ENCODE results near the gene BRINP3.

BRINP3 gene

GRCh38 chr1:190328361-190328760, 149.3 kb downstream of the BRINP3 start:
- Histone ChIP-seq H3K9me3 (ENCODE audit: control insufficient read depth, insufficient read depth, low read depth, low read length) (no peaks in the 10 kb centered on the region), H3K36me3 (ENCODE audit: control insufficient read depth in 2 of 2, insufficient read depth in 1 of 2, low read length in 2 of 2) (no peaks in the 10 kb centered on the region), H3K27ac (ENCODE audit: extremely low read depth, low read depth, low read length) (no peak overlapping the region), H3K4me1 (ENCODE audit: control insufficient read depth, insufficient read depth, low read length) (no peaks in the 10 kb centered on the region), H3K4me3 (ENCODE audit: low read depth, low read length) (no peak overlapping the region)
- POLR2A ChIA-PET, result no interaction called here
- CTCF ChIA-PET, result interaction anchor here (0.7 kb wide), 1 partner anchor 216 kb away, joined by 3 read pairs; no protein-coding TSS in a partner anchor
- TF ChIP-seq ZFP37 (tag by site-specific recombination; IDR thresholded peaks at IDR 0.05) (no peak), ZNF555 (tag by site-specific recombination; conservative IDR thresholded peaks at IDR 0.05) (no peak), KLF16 (tag by site-specific recombination; IDR thresholded peaks at IDR 0.05) (no peak), ZBTB48 (tag by site-specific recombination; IDR thresholded peaks at IDR 0.05) (no peak), ZFP3 (tag by site-specific recombination; IDR thresholded peaks at IDR 0.05; ENCODE audit: low read depth) (no peak), ZNF670 (tag by site-specific recombination; IDR thresholded peaks at IDR 0.05; ENCODE audit: low read depth) (no peak), YY2 (tag by site-specific recombination; IDR thresholded peaks at IDR 0.05) (no peak), ZSCAN16 (tag by site-specific recombination; IDR thresholded peaks at IDR 0.05) (no peak), SP7 (tag by site-specific recombination; IDR thresholded peaks at IDR 0.05) (no peak), ZNF621 (tag by site-specific recombination; IDR thresholded peaks at IDR 0.05) (no peak), ZNF521 (tag by site-specific recombination; IDR thresholded peaks at IDR 0.05) (no peak), REST (tag by site-specific recombination; IDR thresholded peaks at IDR 0.05) (no peak), KLF10 (tag by site-specific recombination; IDR thresholded peaks at IDR 0.05) (no peak), HOXD13 (CRISPR knock-in tag; IDR thresholded peaks at IDR 0.05; ENCODE audit: borderline replicate concordance) (no peak), ZNF157 (tag by site-specific recombination; IDR thresholded peaks at IDR 0.05) (no peak), KLF1 (tag by site-specific recombination; IDR thresholded peaks at IDR 0.05) (no peak)

- Histone ChIP-seq H3K9me3 (ENCODE audit: control insufficient read depth, insufficient read depth, low read depth, low read length) (no peaks in the 10 kb centered on the region), H3K4me1 (ENCODE audit: control insufficient read depth, insufficient read depth, low read length) (no peaks in the 10 kb centered on the region), H3K36me3 (ENCODE audit: control insufficient read depth in 2 of 2, insufficient read depth in 1 of 2, low read length in 2 of 2) (no peaks in the 10 kb centered on the region), H3K4me3 (ENCODE audit: low read depth, low read length) (no peak overlapping the region), H3K27ac (ENCODE audit: extremely low read depth, low read depth, low read length) (no peak overlapping the region)
- TF ChIP-seq AEBP2 (tag by site-specific recombination; IDR thresholded peaks at IDR 0.05; ENCODE audit: borderline replicate concordance), result no peak
- ChIA-PET CTCF (no interaction called here), POLR2A (no interaction called here)
Measured at GRCh38 chr1:190327271-190327670, 150.4 kb downstream of the BRINP3 start.

GRCh38 chr1:190323530-190323929, 154.1 kb downstream of the BRINP3 start:
- CTCF ChIA-PET, result no interaction called here
- TF ChIP-seq ZNF558 (tag by site-specific recombination; IDR thresholded peaks at IDR 0.05) (no peak), SP7 (tag by site-specific recombination; IDR thresholded peaks at IDR 0.05) (no peak), ZNF121 (tag by site-specific recombination; IDR thresholded peaks at IDR 0.05) (no peak), MEIS1 (CRISPR knock-in tag; IDR thresholded peaks at IDR 0.05; ENCODE audit: borderline replicate concordance) (no peak), ZNF280D (tag by site-specific recombination; IDR thresholded peaks at IDR 0.05) (no peak), EGR2 (tag by site-specific recombination; IDR thresholded peaks at IDR 0.05; ENCODE audit: low read depth) (no peak), GFI1B (tag by site-specific recombination; IDR thresholded peaks at IDR 0.05) (no peak), ZNF112 (tag by site-specific recombination; IDR thresholded peaks at IDR 0.05) (no peak), ZNF146 (tag by site-specific recombination; IDR thresholded peaks at IDR 0.05) (no peak), ZNF580 (tag by site-specific recombination; IDR thresholded peaks at IDR 0.05) (no peak)

More at GRCh38 chr1:190323530-190323929, 154.1 kb downstream of the BRINP3 start:
- POLR2A ChIA-PET, result no interaction called here
- Histone ChIP-seq H3K36me3 (ENCODE audit: control insufficient read depth in 2 of 2, insufficient read depth in 1 of 2, low read length in 2 of 2) (no peaks in the 10 kb centered on the region), H3K9me3 (ENCODE audit: control insufficient read depth, insufficient read depth, low read depth, low read length) (no peaks in the 10 kb centered on the region), H3K4me3 (ENCODE audit: low read depth, low read length) (no peak overlapping the region), H3K27ac (ENCODE audit: extremely low read depth, low read depth, low read length) (no peak overlapping the region), H3K4me1 (ENCODE audit: control insufficient read depth, insufficient read depth, low read length) (no peaks in the 10 kb centered on the region)

All from HEK293 (cell line).